GM11168 (cell line): ENCODE results near the gene GPR62.

Experiments
- in situ Hi-C: fragments of 300-500 bp; cut with MboI; formaldehyde crosslinking; loops from one replicate; pipeline ENCODE4 v1.12.0; 2022; ENCODE audit warnings: low sequenced_read_pairs; ENCODE audit not compliant: unreplicated experiment

GPR62 gene

DNA sequence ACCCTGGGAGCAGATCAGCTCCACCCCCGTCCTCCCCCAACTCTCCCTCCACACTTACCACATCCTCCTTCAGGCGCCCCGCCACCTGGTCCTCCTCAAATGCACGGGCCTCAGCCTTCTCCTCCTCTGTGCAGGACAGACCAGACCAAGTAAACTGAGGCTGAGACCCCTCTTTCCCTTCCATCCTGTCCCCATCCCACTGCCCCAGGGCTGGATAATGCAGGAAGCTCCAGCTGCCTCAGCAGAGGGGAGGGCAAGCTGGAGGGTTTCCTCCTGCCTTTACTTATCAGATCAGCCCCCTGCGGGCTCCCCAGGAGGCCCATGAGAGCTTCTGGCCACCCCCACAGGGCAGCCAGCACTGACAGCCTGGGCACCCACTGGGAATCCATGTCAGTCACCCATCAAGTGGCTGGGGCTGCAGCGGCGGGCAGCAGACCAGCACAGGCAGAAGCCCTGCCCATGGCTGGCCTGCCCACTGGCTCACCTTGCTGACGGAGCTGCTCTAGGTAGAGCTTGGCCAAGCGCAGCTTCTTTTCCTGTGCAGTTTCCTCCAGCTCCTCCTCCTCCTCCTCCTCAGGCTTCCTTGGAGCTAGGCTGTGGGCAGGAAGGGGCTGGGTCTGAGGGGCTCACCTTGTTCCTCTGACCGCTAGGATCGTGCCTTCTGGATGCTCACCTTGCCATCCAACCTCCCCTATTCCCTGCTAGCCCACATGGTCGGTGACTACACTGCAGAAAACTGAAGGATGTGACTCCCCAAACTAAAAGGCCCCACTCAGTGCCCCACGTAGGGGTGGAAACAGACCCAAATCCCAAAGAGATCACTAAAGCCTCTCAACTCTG is 17.4 kb upstream of the GPR62 start:
- in situ Hi-C loops: no loop called here

DNA sequence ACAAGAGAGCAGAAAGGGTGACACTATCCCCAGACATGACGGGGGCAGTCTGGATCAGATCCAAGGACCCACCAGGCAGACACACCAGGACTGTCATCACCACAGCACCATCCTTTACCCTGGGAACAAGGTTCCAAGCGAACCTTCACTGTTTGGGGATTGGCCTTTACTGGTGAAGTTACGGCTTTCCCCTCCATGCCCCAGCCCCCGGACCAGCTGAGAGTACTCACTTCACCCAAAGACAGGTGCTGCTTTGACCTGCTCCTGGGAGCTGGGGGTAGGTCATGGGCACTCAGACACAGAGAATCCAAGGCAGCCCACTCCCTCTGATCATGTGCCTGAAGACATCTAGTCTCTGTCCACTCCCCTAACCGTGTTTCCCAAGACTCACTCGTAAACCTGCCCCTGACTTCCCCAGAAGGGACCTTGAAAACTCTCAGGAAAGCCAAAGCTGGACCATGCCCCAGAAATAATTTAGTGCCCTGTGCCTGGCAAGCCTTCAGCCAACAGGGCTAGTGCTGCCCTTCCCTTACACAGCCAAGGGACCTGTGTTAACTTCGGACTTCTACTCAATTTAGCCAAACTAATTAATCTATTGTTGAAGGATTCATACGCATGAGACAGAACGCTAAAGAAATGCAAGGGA is 16.3 kb upstream of the GPR62 start:
- in situ Hi-C loops: no loop called here

DNA sequence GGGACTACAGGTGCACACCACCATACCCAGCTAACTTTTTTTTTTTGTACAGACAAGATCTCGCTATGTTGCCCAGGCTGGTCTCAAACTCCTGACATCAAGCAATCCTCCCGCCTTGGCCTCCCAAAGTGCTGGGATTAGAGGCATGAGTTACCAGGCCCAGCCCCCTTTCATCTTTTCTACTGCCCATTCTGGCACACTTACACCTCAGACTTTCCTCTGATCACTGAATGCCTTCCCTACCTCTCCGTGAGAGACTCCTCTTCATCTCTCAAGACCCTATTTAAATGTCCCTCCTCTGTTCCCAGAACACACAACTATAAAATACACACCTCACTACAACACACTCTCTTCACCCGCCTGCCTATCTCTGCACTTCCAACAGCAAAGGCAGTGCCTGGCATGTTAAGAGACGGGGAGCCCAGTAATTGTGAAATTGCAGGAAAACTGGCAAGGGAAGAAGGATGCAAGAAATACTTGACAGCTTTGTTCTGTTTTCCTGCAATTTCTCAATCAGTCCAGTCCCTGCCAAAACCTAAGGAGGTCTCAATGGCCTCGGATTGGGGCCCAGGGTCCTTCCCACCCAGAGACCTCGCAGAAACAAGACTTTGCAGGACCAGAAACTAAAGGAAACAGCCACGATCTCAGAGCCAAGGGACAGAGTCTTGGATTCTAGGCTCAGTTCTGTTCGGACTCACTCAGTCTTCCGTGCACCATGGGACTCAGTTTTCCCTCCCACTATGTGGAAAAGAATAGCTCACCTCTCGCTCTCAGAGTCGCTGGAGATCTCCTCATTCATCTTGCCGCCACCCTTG is 14.3 kb upstream of the GPR62 start:
- in situ Hi-C loops: no loop called here

DNA sequence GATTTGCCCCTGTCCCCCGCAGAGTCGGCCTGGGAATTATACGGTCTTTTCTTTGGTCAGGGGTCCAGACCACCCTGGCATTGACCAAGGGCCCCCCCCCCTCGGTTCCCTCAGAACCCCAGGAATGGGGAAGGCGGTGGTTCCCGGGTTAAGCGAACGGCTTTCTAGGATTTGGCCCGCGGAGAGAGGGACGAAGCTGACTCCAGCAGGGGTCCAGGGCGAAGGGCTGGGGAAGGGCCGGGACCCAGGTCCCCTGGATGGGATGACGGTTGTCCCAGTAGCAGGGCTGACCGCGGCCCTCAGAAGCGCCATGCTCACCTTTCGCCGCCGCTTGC is 13.8 kb upstream of the GPR62 start:
- in situ Hi-C loops: no loop called here

DNA sequence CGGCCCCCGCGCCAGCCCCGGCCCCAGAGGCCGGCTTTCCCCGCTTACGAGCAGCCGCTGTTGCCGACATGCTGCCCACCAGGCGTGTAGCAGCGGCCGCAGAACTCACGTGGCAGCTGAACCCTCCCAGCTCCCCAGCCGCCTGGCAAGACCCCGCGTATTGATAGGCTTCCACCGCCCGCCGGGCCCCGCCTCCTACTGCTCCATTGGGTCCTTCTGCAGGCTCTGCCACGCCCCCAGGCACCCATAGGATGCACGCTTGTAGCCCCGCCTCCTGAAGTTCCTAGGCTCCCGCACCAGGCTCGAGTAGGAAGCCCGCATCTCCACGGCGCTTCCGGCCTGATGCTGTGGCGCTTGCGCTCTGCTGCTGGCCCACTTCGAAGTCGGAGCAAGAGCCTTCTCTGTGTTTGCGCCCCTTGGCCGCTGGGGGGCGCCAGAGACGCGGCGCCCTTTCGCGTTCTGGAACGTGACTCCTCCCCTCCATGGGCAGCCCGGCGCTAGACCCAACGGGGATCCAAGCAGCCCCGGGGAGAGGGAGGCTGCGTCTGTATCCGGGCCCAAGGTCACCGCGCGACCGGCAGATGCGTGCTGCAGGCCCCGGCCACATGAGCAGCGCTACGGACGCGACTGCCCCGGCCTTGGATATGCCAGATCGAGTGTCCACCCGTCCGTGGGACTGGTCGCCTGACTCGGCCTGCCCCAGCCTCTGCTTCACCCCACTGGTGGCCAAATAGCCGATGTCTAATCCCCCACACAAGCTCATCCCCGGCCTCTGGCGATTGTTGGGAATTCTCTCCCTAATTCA is 13.2 kb upstream of the GPR62 start, which contains the start of the genes PARP3 and RRP9:
Gene PARP3, plus strand, starts transcription at position 566 of the 805 bp plus-strand sequence. CDS start 993 bp downstream, outside the sequence.
Gene RRP9, minus strand, starts transcription at position 107 of the 805 bp plus-strand sequence. Its CDS starts 37 bp downstream, at position 70.
- in situ Hi-C loops: no loop called here

DNA sequence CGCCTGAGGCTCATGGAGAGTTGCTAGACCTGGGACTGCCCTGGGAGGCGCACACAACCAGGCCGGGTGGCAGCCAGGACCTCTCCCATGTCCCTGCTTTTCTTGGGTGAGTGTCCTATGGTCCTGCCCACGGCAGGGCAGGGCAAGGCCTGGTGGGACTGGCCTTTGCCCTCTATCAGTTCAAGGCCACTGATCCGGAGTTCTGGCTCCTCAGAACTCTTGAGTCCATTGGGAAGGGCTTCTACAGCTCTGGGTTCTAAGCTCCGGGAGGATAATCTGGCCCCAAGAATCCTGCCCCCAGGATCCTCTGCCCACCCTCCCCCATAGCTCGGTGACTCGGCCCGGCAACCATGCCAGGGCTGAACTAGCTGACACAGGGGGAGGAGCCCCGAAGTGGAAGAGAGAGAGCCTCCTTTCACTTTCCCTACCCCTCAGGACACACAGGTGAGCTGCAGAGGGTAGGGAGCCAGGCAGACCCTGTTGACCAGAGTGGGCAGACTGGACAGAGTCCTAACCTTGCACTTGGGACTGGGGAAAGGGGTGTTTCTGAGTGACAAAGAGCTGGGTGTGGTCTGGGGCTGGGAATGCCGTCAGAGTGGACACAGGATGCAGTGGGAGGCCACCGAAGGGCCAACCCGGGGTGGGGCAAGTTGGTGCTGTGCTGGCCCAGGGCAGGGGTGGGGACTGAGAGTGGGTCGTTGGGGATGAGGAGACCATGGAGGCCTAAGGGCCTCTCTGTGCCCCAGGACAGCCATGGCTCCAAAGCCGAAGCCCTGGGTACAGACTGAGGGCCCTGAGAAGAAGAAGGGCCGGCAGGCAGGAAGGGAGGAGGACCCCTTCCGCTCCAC is 12.4 kb upstream of the GPR62 start:
- in situ Hi-C loops: no loop called here

DNA sequence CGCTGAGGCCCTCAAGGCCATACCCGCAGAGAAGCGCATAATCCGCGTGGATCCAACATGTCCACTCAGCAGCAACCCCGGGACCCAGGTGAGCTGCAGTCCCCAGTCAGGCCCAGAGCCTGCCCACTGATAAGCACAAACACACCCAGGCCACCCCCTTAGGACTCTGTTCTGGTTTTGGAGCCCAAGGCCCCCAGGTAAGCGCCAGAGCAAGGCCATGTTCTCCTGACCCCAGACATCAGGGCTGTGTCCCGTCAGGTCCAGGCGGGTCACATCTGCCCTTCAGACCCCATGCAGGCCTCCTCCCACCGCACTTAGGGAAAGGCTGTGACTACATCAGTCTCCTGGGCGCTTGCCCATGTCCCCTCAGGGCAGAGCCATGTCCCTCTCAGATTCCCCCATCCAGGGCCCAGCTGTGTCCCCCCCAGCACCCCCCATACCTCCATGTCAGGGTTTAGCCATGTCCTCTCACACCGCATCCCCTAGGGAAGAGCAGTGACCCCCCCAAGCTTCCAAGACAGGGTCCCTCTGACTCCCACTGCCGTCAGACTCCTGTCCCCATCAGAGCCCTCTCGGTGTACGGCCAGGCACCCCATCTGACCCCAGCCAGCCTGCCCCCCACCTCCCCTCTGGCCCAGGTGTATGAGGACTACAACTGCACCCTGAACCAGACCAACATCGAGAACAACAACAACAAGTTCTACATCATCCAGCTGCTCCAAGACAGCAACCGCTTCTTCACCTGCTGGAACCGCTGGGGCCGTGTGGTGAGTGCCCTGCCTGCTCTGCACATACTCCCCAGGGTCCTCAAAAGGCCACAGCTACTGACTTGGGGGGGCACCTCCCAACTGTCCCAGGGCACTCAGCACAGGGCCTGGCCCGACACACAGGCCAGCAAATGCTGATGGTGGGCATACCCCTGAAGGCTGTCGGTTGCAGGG is 11.5 kb upstream of the GPR62 start:
- in situ Hi-C loops: no loop called here

DNA sequence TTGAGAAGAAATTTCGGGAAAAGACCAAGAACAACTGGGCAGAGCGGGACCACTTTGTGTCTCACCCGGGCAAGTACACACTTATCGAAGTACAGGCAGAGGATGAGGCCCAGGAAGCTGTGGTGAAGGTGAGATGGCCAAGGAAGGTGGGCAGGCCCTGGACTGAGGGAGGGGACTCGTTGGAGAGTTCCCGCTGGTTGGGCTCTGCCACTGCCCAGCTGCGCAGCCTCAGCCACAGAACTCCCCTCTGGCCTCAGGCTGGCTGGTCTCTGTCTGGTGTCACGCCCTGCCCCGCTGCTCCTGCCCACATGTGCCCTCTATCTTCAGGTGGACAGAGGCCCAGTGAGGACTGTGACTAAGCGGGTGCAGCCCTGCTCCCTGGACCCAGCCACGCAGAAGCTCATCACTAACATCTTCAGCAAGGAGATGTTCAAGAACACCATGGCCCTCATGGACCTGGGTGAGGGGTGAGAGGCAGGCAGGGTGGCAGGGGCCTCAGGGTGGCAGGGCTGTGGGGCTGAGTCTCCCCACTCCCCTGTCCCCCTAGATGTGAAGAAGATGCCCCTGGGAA is 10.6 kb upstream of the GPR62 start:
- in situ Hi-C loops: no loop called here

DNA sequence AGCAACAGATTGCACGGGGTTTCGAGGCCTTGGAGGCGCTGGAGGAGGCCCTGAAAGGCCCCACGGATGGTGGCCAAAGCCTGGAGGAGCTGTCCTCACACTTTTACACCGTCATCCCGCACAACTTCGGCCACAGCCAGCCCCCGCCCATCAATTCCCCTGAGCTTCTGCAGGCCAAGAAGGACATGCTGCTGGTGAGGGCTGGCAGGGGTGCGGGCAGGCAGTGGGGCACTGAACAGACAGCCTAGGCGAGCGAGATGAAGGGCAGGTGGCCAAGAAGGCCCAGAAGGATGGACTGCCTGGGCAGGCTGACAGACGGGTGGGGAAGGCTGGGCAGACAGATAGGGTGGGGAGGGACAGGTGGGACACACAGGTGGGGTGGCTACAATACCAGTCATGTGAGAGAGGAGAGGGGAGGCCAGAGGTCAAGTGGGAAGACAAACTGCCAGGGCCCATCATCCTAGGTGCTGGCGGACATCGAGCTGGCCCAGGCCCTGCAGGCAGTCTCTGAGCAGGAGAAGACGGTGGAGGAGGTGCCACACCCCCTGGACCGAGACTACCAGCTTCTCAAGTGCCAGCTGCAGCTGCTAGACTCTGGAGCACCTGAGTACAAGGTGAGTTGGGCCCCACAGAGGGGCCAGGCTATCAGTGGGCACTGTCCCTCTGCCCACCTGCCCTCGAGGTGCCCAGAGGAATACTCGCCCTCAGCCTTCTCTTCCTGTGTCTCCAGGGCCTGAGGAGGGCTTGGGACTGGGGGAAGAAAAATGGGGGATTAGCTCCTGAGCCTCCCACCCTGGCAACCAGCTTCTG is 9.9 kb upstream of the GPR62 start:
- in situ Hi-C loops: no loop called here

DNA sequence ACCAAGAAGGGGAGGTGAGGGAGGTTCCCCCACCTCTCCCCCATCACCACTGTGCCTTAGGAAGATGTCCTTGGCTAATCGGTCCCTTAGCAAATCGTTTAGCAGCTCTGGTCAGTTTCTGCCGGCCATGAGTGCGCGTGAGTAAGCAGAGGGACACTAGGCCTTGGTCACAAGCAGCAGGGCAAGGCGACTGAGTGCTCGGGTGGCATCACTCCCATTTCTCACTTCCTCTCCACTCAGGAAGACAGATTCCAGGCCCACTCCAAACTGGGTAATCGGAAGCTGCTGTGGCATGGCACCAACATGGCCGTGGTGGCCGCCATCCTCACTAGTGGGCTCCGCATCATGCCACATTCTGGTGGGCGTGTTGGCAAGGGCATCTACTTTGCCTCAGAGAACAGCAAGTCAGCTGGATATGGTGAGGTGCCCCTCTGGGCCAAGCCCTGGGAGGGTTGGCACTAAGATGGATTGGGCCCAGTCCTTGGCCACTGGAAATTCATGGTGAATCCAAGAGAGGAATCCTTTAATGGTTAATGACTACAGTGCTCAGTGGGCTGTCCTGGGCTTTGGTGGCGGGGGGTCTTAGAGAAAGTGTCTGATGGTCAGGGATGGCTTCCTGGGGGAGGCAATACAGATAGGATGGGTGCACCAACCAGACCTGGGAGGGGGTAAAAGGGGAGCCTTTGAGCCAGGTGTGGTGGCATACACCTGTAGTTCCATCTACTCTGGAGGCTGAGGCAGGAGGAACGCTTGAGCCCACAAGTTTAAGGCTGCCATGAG is 9.1 kb upstream of the GPR62 start:
- in situ Hi-C loops: no loop called here

DNA sequence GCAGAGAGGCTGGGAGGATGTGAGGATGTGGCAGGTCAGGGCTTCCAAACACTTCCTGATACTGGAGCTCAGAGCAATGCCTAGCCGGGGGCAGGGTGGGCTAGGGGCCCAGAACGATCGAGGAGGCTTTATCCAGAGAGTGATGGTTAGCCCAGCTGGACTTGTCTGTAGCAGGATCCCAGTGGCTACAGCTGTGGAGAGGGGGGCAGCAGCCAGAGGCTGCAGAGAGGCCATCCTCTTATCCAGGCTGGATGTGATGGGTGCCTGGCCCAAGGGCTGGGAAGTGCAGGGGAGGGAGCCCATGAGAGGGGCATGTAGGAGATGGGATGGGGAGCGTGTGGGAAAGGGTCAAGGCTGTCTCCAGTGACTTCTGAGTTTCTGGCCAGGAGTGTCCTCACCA is 8.4 kb upstream of the GPR62 start:
- in situ Hi-C loops: no loop called here

DNA sequence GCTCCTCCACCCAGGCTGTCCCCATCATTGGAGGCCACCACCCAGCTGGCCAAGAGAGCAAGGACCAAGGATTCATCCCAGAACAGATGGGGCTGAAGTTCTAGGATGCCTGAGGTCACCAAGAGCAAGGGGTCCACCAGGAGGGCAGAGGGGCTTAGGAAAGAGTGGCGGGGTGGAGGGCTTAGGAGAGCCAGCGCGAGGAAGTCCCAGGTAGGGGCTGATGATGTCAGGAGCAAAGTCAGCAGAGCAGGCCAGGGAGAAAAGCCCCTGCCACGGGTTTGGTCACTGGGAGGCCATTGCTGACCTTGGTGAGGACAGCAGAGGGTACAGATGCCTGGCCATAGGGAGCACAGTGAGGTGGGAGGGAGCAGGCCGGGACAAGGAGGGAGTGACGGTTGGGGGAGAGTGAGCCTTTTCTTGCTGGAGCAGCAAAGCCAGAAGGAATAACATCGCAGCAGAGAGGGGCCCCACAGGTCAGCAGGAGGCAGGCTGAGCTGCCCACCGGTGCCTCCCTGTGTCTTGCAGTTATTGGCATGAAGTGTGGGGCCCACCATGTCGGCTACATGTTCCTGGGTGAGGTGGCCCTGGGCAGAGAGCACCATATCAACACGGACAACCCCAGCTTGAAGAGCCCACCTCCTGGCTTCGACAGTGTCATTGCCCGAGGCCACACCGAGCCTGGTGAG is 7.8 kb upstream of the GPR62 start:
- in situ Hi-C loops: no loop called here

DNA sequence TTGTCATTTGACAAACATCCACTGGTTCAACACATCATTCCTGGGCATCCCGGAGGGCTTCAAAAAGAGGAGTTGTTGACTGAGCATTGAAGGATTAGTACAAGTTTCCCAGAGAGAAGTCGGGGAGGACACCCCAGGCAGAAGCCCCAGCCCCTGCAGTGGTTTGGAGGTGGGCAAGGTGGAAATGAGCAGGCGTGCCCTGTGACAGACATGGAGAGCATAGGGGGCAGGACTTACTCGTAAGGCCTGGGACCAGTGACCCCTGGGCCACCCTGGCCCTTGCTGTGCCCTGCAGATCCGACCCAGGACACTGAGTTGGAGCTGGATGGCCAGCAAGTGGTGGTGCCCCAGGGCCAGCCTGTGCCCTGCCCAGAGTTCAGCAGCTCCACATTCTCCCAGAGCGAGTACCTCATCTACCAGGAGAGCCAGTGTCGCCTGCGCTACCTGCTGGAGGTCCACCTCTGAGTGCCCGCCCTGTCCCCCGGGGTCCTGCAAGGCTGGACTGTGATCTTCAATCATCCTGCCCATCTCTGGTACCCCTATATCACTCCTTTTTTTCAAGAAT is 7.1 kb upstream of the GPR62 start:
- in situ Hi-C loops: no loop called here

DNA sequence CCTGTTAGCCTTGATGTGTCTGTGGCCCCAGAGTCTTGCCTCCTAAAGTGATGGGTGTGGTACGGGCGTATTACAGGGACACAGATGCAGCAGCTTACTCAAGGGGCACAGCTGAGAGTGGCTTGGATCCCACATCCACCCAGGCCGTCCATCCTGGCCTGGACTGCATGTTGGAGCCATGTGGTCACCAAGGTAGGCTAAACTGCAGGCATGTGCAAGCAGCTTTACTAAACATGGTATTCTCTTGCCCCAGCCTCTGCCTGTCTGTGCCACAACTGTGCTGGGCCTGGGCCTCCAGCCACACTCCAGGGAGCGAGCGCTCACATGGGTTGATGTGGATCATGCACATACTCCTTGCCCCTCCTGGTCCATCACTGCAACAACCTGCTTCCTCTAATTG is 6.1 kb upstream of the GPR62 start:
- in situ Hi-C loops: no loop called here

DNA sequence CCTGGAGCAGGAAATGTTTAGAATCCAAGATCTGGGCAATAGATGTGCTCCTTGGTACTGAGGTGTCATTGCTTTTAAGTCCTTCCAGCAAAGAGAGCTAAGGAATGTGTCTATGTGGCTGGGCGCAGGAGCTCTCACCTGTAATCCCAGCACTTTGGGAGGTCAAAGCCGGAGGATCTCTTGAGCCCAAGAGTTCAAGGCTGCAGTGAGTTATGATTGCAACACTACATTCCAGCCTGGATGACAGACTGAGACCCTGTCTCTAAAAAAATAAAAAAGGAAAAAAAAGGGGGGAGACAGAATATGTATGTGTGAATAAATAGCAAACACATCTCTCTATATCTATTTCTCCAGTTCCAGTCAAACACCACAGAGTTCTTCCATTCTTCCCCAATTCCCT is 4.3 kb upstream of the GPR62 start:
- in situ Hi-C loops: no loop called here
